ENCODE measurements around the gene ANKUB1. TPM values are rescaled to one million over a fixed set of nuclear protein-coding genes. Genes with fewer than 3 reads are reported as not detected.
A peak's percentile ranks its signal among the peaks of the same experiment; 100 is the strongest.

Gene ANKUB1
- total and polyA plus RNA-seq, 9 of the 15 experiments (the other 6 are each of a cell fraction or from before 2014, with no cell fraction given): not detected

GRCh38 chr3:149752051-149752787 is 40.1 kb downstream of the ANKUB1 start, which contains the start of gene COMMD2 (continued):
- TF ChIP-seq ID3 (CRISPR knock-in tag; IDR thresholded peaks at IDR 0.05) (no peak), ID3 (tag; IDR thresholded peaks at IDR 0.05) (peak; percentile 51), TEAD4 (IDR thresholded peaks at IDR 0.05; ENCODE audit: low read length) (peak; percentile 44), TEAD4 (CRISPR knock-in tag; IDR thresholded peaks at IDR 0.05; ENCODE audit: borderline replicate concordance) (no peak), ARNT (IDR thresholded peaks at IDR 0.05) (peak in 1 of 2 experiments; percentile 66; a peak in 1 of 4 replicates), SRSF1 (IDR thresholded peaks at IDR 0.05; ENCODE audit: low read depth, low read length) (no peak), MAZ (CRISPR knock-in tag; conservative IDR thresholded peaks at IDR 0.05 in 1 of 2, IDR thresholded peaks at IDR 0.05 in 1 of 2) (peak; percentile 70 to 94; a peak in 3 of 4 replicates), ZNF717 (CRISPR knock-in tag; IDR thresholded peaks at IDR 0.05) (no peak), RNF2 (IDR thresholded peaks at IDR 0.05) (peak; percentile 54; the same call in 1 of the 2 replicates), TRIM28 (IDR thresholded peaks at IDR 0.05) (no peak), HNRNPLL (IDR thresholded peaks at IDR 0.05; ENCODE audit: low read depth, low read length, poor library complexity, severe bottlenecking) (peak; percentile 57), MTA1 (IDR thresholded peaks at IDR 0.05; ENCODE audit: borderline replicate concordance) (peak; percentile 58; the same call in 1 of the 2 replicates), RBFOX2 (IDR thresholded peaks at IDR 0.05; ENCODE audit: low read depth, low read length) (peak; percentile 88), MTA3 (IDR thresholded peaks at IDR 0.05; ENCODE audit: borderline replicate concordance) (peak; percentile 59; the same call in 1 of the 2 replicates), CBX3 (IDR thresholded peaks at IDR 0.05; ENCODE audit: borderline replicate concordance in 1 of 2, low read length in 2 of 2) (peak; percentile 46 to 93), ZNF644 (tag; IDR thresholded peaks at IDR 0.05; ENCODE audit: low read depth) (peak; percentile 80), MCM2 (IDR thresholded peaks at IDR 0.05; ENCODE audit: low read depth) (no peak), DACH1 (IDR thresholded peaks at IDR 0.05; ENCODE audit: partially characterized antibody) (peak; percentile 61), USF1 (CRISPR knock-in tag; IDR thresholded peaks at IDR 0.05) (no peak), ZZZ3 (IDR thresholded peaks at IDR 0.05) (no peak), HNRNPK (IDR thresholded peaks at IDR 0.05; ENCODE audit: low read depth, low read length, poor library complexity, severe bottlenecking) (no peak), MIER1 (IDR thresholded peaks at IDR 0.05; ENCODE audit: low read depth) (no peak), PURB (CRISPR knock-in tag; IDR thresholded peaks at IDR 0.05; ENCODE audit: low read depth) (no peak), L3MBTL2 (IDR thresholded peaks at IDR 0.05) (peak; percentile 74), ZNF41 (CRISPR knock-in tag; conservative IDR thresholded peaks at IDR 0.05) (no peak), SMAD2 (IDR thresholded peaks at IDR 0.05; ENCODE audit: low read depth, low read length) (no peak), TAF9B (IDR thresholded peaks at IDR 0.05; ENCODE audit: partially characterized antibody) (peak; percentile 79), LCOR (CRISPR knock-in tag; IDR thresholded peaks at IDR 0.05) (peak; percentile 90), GABPB1 (CRISPR knock-in tag; IDR thresholded peaks at IDR 0.05) (peak; percentile 99), FIP1L1 (IDR thresholded peaks at IDR 0.05; ENCODE audit: low read depth, low read length, poor library complexity, severe bottlenecking) (peak; percentile 76), CHD4 (IDR thresholded peaks at IDR 0.05; ENCODE audit: insufficient read depth, insufficient replicate concordance, low read depth, low read length, poor library complexity, severe bottlenecking) (no peak)
